ENCODE data around the gene YIF1A.
A peak's percentile ranks its signal among the peaks of the same experiment; 100 is the strongest.

YIF1A gene

DNA sequence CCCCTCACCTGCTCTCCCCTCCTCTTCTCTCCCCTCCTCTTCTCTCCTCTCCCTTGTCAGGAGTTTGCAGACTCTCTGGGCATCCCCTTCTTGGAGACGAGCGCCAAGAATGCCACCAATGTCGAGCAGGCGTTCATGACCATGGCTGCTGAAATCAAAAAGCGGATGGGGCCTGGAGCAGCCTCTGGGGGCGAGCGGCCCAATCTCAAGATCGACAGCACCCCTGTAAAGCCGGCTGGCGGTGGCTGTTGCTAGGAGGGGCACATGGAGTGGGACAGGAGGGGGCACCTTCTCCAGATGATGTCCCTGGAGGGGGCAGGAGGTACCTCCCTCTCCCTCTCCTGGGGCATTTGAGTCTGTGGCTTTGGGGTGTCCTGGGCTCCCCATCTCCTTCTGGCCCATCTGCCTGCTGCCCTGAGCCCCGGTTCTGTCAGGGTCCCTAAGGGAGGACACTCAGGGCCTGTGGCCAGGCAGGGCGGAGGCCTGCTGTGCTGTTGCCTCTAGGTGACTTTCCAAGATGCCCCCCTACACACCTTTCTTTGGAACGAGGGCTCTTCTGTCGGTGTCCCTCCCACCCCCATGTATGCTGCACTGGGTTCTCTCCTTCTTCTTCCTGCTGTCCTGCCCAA lies 12.8 kb downstream of the YIF1A start:
- no peak overlapping the region for H3K4me3 ChIP-seq (ENCODE audit: low read depth, low read length)
- TF ChIP-seq, protein P1, sequence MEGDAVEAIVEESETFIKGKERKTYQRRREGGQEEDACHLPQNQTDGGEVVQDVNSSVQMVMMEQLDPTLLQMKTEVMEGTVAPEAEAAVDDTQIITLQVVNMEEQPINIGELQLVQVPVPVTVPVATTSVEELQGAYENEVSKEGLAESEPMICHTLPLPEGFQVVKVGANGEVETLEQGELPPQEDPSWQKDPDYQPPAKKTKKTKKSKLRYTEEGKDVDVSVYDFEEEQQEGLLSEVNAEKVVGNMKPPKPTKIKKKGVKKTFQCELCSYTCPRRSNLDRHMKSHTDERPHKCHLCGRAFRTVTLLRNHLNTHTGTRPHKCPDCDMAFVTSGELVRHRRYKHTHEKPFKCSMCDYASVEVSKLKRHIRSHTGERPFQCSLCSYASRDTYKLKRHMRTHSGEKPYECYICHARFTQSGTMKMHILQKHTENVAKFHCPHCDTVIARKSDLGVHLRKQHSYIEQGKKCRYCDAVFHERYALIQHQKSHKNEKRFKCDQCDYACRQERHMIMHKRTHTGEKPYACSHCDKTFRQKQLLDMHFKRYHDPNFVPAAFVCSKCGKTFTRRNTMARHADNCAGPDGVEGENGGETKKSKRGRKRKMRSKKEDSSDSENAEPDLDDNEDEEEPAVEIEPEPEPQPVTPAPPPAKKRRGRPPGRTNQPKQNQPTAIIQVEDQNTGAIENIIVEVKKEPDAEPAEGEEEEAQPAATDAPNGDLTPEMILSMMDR (IDR thresholded peaks at IDR 0.05; ENCODE audit: low read depth, low read length, missing control alignments), result no peak
- no peak for DNase-seq (ENCODE audit: low read depth)

DNA sequence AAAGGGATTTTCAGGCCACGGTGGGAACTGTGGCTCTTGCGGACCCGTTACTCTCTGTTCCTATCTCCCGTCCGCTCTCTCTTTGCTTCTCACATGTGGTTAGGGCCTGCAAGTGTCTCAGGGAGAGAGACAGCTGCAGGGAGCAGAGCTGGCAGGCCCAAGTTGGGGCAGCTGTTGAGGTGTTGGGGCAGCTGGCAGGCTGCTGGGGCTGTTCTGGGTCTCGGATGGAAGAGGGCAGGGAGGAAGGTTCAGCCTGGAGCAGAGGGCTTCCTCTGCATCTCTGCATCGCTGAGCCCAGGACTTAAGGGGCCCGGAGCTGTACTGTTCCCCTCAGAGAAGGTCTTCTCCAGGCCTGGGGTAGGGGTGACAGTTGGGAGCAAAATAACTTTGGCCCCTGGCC lies 13.5 kb downstream of the YIF1A start:
- TF ChIP-seq, protein P1 (IDR thresholded peaks at IDR 0.05; ENCODE audit: low read depth, low read length, missing control alignments), result no peak
- H3K4me3 ChIP-seq (ENCODE audit: low read depth, low read length), result no peak overlapping the region
- DNase-seq (ENCODE audit: low read depth), result no peak

DNA sequence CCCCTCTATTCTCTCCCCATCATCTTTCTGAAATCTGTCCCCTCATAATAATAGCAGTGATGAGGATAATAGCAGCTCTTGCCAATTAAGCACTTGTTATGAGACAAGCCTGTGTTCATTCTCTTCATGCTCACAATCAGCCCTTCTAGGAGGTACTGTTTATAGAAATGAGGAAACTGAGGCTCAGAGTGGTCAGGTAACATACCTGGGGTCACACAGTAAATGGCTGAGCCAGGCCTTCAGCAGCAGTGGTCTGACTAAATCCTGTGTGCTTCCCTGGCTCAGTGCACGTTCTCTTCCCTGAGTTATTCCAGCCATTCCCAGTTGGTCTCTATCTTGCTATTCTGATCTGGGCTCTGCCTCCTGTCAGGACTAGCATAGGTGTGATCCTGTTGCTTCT lies 14.7 kb downstream of the YIF1A start:
- DNase-seq (ENCODE audit: low read depth), result no peak
- TF ChIP-seq, protein P1 (IDR thresholded peaks at IDR 0.05; ENCODE audit: low read depth, low read length, missing control alignments), result no peak
- no peak overlapping the region for H3K4me3 ChIP-seq (ENCODE audit: low read depth, low read length)

DNA sequence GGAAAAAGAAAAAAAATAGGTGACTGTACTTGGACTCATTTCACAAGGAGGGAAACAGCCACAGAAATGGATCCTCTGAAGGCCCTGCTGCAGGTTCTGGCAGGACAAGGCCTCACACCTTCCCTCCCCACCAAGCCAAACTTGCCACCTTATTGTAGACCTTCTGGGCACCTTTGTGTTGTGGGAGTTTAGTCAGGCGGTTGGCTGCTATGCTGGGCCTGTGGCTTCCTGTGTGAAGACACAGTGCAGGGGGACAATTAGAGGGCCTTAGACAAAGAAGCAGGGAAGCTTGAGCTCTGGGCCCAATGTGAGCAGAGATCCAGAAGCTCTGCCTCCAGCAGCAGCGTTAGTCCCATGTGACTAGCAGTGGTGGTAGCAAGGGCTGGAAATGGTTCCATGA lies 16.3 kb downstream of the YIF1A start:
- H3K4me3 ChIP-seq (ENCODE audit: low read depth, low read length), result no peak overlapping the region
- TF ChIP-seq, protein P1 (IDR thresholded peaks at IDR 0.05; ENCODE audit: low read depth, low read length, missing control alignments), result no peak
- no peak for DNase-seq (ENCODE audit: low read depth)

DNA sequence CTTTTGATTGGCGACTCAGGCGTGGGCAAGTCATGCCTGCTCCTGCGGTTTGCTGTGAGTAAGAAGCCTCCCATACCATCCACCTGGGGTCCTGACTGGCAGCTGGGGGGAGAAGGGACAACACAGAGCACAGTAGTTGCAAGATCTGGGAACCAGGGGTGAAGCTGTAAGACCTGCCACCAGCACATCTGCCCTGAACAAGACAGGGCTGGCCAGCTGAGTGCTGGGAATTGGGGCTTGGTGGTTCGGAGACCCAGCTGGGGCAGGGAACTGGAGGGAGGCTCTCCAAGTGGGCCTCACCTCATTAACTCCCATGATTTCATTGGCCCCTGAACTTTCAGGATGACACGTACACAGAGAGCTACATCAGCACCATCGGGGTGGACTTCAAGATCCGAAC lies 17.1 kb downstream of the YIF1A start:
- no peak overlapping the region for H3K4me3 ChIP-seq (ENCODE audit: low read depth, low read length)
- DNase-seq (ENCODE audit: low read depth), result no peak
- TF ChIP-seq, protein P1 (IDR thresholded peaks at IDR 0.05; ENCODE audit: low read depth, low read length, missing control alignments), result no peak

DNA sequence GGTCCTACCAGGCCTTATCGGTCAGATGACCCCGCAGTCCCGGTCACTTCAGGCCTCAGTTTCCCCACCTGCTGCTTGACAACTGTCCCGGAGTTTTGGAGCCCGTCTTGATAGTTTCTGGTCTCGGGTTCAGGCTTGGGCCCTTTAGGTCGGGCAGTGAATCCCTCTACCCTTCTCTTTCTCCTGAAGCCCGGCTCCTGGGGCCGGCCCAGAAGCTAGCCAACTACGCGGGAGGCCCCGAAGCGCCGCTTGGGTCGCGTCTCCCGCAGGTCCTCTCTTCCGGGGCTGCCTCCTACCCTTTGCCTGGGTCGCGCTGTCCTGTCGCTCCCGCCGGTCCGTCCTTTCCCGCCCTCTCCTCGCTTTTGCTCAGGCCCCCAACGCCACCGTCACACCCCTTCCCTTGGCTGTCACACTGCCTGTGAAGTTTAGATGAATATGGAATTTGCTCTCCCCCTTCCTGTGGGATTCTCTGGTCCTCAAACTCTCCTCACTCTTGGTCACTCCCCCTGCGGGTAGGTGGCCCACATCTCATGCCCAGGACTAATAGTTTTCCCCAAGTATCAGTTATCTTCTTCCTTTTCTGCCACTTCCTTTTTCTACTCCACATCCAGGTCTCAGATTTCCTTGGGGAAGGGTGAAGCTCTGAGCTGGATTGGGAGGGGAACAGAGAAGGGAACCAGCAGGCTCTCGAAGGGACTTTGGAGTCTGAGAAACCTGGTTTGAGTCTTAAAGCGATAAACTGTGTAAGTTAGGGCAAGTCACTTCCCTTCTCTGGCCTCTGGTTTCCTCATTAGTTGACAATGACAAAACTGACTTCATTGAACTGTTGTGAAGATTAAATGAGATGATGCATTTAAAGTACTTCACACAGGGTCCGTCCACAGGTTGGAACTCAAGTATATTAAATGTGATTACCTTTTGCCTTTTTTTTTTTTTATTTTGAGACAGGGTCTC lies 19.7 kb downstream of the YIF1A start:
- H3K4me3 ChIP-seq (ENCODE audit: low read depth, low read length), result peak overlapping the region; percentile 93
- TF ChIP-seq, protein P1 (IDR thresholded peaks at IDR 0.05; ENCODE audit: low read depth, low read length, missing control alignments), result peak; percentile 21

More for the DNA sequence above, 19.7 kb downstream of the YIF1A start:
- DNase-seq (ENCODE audit: low read depth), result no peak

Measured in GM12864 (cell line).